HepG2 (cell line): ENCODE measurements around the gene BBLN. TPM values are rescaled to one million over a fixed set of nuclear protein-coding genes. Genes with fewer than 3 reads are reported as not detected.

Experiments used
- ATAC-seq: fragments of 200-7000 bp; cut with Tn5 transposase; 3 replicates; pipeline ENCODE4 v1.9.1; 2020; ENCODE audit warnings: mild to moderate bottlenecking, moderate library complexity
- BruUV-seq: library from RNA; stranded (reverse); fragments of 400-500 nt; replicated peaks from 2 replicates; lab custom pipeline; 2021; lab: Mats Ljungman, UMichigan
- CTCF ChIA-PET: fragments of 300-600 bp; formaldehyde crosslinking; extraction: SDS; loops from one replicate; lab custom pipeline; 2021; ENCODE audit warnings: low total read pairs, inconsistent platforms, low intra/inter-chr PET ratio; lab: Yijun Ruan, JAX
- POLR2A ChIA-PET: fragments of 350-600 bp; sonication (Branson Sonifier 250); formaldehyde crosslinking; loops from one replicate; lab custom pipeline; 2020; ENCODE audit warnings: antibody characterized with exemption, inconsistent platforms; lab: Yijun Ruan, JAX
- DNase-seq: peaks from one replicate; pipeline ENCODE4 v3.0.0-alpha.2; 2015; ENCODE audit warnings: low spot score
- FAIRE-seq: peaks from 3 replicates; lab custom pipeline; 2011; peaks lifted over from hg19 to GRCh38; lab: Jason Lieb, UNC
- H2AFZ ChIP-seq: one replicate; pipeline ENCODE4 v1.6.1; 2011; ENCODE audit warnings: low read length, inconsistent platforms
- H3K27ac ChIP-seq: fragments of 300-600 bp; 3 replicates; pipeline ENCODE4 v1.8.0; 2011; ENCODE audit warnings: mixed run types, mild to moderate bottlenecking, mixed read lengths, low read length, inconsistent platforms; ENCODE audit not compliant: insufficient read depth; ENCODE audit errors: extremely low read length
- H3K27me3 ChIP-seq, 2 experiments: fragments of 200-600 bp in 1 of 2; 2 replicates in 1 of 2; 3 replicates in 1 of 2; pipeline versions ENCODE4 v1.6.0 to v1.8.0; 2011; ENCODE audit warnings: low read length in 2 of 2, mild to moderate bottlenecking in 2 of 2, moderate library complexity in 2 of 2, inconsistent platforms in 1 of 2; ENCODE audit not compliant: insufficient read depth in 2 of 2, control insufficient read depth in 1 of 2
- H3K36me3 ChIP-seq, 2 experiments: fragments of 200-600 bp in 1 of 2; replicated peaks in 1 of 2; 2 replicates in 1 of 2; 3 replicates in 1 of 2; pipeline versions ENCODE4 v1.5.1 to v1.8.0; 2011; ENCODE audit warnings: low read length in 2 of 2, inconsistent platforms in 1 of 2; ENCODE audit not compliant: insufficient read depth in 2 of 2, control insufficient read depth in 1 of 2
- H3K4me1 ChIP-seq: 2 replicates; pipeline ENCODE4 v1.5.1; 2012; ENCODE audit warnings: low read length, inconsistent platforms; ENCODE audit not compliant: insufficient read depth
- H3K4me2 ChIP-seq: 2 replicates; pipeline ENCODE4 v1.6.0; 2011; ENCODE audit warnings: low read depth, low read length, inconsistent platforms
- H3K4me3 ChIP-seq, 3 experiments: fragments of 200-600 bp in 1 of 3; sonication (generic), shearing (Covaris generic) in 1 of 3; replicated peaks in 1 of 3; 2 replicates each; pipeline ENCODE4 v1.5.1; 2011 to 2016; ENCODE audit warnings: low read length in 3 of 3, inconsistent platforms in 2 of 3, low read depth in 2 of 3, mild to moderate bottlenecking in 2 of 3, control low read depth in 1 of 3, mixed read lengths in 1 of 3; ENCODE audit not compliant: insufficient read depth in 1 of 3
- H3K79me2 ChIP-seq: one replicate; pipeline ENCODE4 v1.6.1; 2011; ENCODE audit warnings: low read length, inconsistent platforms; ENCODE audit not compliant: insufficient read depth
- H3K9ac ChIP-seq: 2 replicates; pipeline ENCODE4 v1.6.0; 2011; ENCODE audit warnings: mild to moderate bottlenecking, low read depth, low read length, inconsistent platforms; ENCODE audit not compliant: insufficient read depth
- H3K9me3 ChIP-seq: 2 replicates; pipeline ENCODE4 v1.5.1; 2012; ENCODE audit warnings: mild to moderate bottlenecking, low read length
- H4K20me1 ChIP-seq: 2 replicates; pipeline ENCODE4 v1.6.0; 2011; ENCODE audit warnings: inconsistent platforms, mild to moderate bottlenecking, low read length, moderate library complexity; ENCODE audit not compliant: insufficient read depth
- FOXP4 ChIP-seq: sonication (generic); formaldehyde crosslinking; IDR thresholded peaks from 2 replicates; pipeline ENCODE4 v1.4.0; 2020; ENCODE audit warnings: missing genetic modification reagents
- SETDB1 ChIP-seq: sonication (generic); formaldehyde crosslinking; IDR thresholded peaks from 2 replicates; pipeline ENCODE4 v1.5.1; 2020; ENCODE audit warnings: missing genetic modification reagents, mild to moderate bottlenecking, borderline replicate concordance
- ZNF281 ChIP-seq: sonication (generic); formaldehyde crosslinking; IDR thresholded peaks from 2 replicates; pipeline ENCODE4 v1.4.0; 2020; ENCODE audit warnings: missing genetic modification reagents, borderline replicate concordance
- ZNF431 ChIP-seq: sonication (generic); formaldehyde crosslinking; IDR thresholded peaks from 2 replicates; pipeline ENCODE4 v1.9.0; 2022; ENCODE audit warnings: missing genetic modification reagents, low read depth, mild to moderate bottlenecking, borderline replicate concordance
- WGBS: methylation state at CpG from one replicate; pipeline ENCODE4 v1.1.6; 2017; ENCODE audit warnings: low lambda C conversion rate; 5-methylcytosine and 5-hydroxymethylcytosine counted together
- in situ Hi-C: cut with HindIII; loops from 2 replicates; pipeline ENCODE4 v1.10.0; 2017; ENCODE audit warnings: low pct_unique_long_range_greater_than_20kb; ENCODE audit not compliant: extremely low pct_ligation_motif_present
- intact Hi-C: fragments of 100-400 bp; cut with micrococcal nuclease; formaldehyde crosslinking; loops from one replicate; pipeline ENCODE4 v1.10.0; 2022; ENCODE audit not compliant: unreplicated experiment
- polyA plus RNA-seq, 8 experiments: library from polyadenylated mRNA; depleted of rRNA in 3 of 8; stranded (reverse) in 7 of 8; unstranded in 1 of 8; fragments of >200 nt; fragmentation: Illumina TruSeq in 4 of 8; extraction: Trizol in 4 of 8; gene quantifications; 2 replicates each; pipeline versions ENCODE4 v1.2.1 to v1.2.3, GENCODE V29; 2011 to 2016; ENCODE audit warnings: low read depth in 4 of 8, missing spikeins in 1 of 8, mixed read lengths in 1 of 8; ENCODE audit not compliant: insufficient read depth in 1 of 8
- total RNA-seq, 5 experiments: library from RNA; depleted of rRNA; stranded (reverse); fragments of >200 nt; fragmentation: Illumina TruSeq; extraction: Trizol; gene quantifications; 2 replicates each; pipeline ENCODE4 v1.2.3, GENCODE V29; 2016; ENCODE audit warnings: low read depth in 1 of 5
- TF ChIP-seq, protein P1 (sequence below): sonication (generic); formaldehyde crosslinking; IDR thresholded peaks from 2 replicates; pipeline ENCODE4 v1.4.0; 2020; ENCODE audit warnings: mild to moderate bottlenecking, low read depth, missing genetic modification reagents
- TF ChIP-seq, protein P2 (sequence below): sonication (generic); formaldehyde crosslinking; IDR thresholded peaks from 2 replicates; pipeline ENCODE4 v1.4.0; 2020; ENCODE audit warnings: missing genetic modification reagents, borderline replicate concordance

The BBLN gene
- total and polyA plus RNA-seq, 2 of the 13 experiments (the other 11 are each of a cell fraction or from before 2014, with no cell fraction given): 27.6 to 33.1 TPM

GRCh38 chr9:128168731-128169308 is 8.8 kb downstream of the BBLN start (continued):
- no peak for TF ChIP-seq FOXP4 (CRISPR knock-in tag)
- TF ChIP-seq, all 625 proteins: peak for 0

DNA sequence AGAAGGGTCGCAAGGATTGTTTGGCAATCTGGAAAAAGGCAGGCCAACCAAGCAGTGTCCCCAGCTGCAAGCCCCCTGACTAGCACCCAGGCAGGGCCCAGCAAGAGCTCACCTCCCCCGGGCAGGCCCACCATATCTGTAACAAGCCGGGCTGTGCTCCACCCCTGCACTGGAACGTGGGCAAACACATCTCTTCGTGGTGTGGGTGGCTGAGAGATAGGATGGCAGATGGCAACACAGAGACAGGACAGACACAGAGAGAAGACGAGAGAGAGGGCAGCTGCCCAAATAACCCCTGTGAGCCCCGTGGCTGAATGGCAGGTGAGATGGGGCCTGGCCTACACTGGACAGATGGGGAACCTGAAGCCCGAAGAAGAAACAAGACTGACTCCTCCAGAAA is 9.4 kb downstream of the BBLN start:
- 100% methylated on average over 4 of the region's 8 CpGs for WGBS
- BruUV-seq: no TSS peak
- Histone ChIP-seq H3K9ac (no peak overlapping the region), H3K27ac (no peak overlapping the region), H3K4me1 (no peaks in the 10 kb centered on the region), H3K36me3 (peaks cover 14 to 50% of the 10 kb centered on the region in 2 experiments; a peak in 4 of 5 replicates), H3K27me3 (no peaks in the 10 kb centered on the region), H3K9me3 (no peaks in the 10 kb centered on the region), H3K4me2 (no peak overlapping the region), H3K4me3 (no peak overlapping the region), H3K79me2 (no peaks in the 10 kb centered on the region), H4K20me1 (no peaks in the 10 kb centered on the region), H2AFZ (no peak overlapping the region)
- FAIRE-seq (no peak), DNase-seq (no peak), ATAC-seq (no peak)
- CTCF ChIA-PET: no interaction called here
- POLR2A ChIA-PET: interaction anchor here (2.8 kb wide), 1 partner anchor 10 kb away, joined by 9 read pairs; the partner anchor contains the start of gene BBLN
- intact Hi-C loops: no loop called here
- in situ Hi-C loops: no loop called here
- TF ChIP-seq, protein P1, sequence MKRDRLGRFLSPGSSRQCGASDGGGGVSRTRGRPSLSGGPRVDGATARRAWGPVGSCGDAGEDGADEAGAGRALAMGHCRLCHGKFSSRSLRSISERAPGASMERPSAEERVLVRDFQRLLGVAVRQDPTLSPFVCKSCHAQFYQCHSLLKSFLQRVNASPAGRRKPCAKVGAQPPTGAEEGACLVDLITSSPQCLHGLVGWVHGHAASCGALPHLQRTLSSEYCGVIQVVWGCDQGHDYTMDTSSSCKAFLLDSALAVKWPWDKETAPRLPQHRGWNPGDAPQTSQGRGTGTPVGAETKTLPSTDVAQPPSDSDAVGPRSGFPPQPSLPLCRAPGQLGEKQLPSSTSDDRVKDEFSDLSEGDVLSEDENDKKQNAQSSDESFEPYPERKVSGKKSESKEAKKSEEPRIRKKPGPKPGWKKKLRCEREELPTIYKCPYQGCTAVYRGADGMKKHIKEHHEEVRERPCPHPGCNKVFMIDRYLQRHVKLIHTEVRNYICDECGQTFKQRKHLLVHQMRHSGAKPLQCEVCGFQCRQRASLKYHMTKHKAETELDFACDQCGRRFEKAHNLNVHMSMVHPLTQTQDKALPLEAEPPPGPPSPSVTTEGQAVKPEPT (CRISPR knock-in tag): no peak
- TF ChIP-seq, protein P2, sequence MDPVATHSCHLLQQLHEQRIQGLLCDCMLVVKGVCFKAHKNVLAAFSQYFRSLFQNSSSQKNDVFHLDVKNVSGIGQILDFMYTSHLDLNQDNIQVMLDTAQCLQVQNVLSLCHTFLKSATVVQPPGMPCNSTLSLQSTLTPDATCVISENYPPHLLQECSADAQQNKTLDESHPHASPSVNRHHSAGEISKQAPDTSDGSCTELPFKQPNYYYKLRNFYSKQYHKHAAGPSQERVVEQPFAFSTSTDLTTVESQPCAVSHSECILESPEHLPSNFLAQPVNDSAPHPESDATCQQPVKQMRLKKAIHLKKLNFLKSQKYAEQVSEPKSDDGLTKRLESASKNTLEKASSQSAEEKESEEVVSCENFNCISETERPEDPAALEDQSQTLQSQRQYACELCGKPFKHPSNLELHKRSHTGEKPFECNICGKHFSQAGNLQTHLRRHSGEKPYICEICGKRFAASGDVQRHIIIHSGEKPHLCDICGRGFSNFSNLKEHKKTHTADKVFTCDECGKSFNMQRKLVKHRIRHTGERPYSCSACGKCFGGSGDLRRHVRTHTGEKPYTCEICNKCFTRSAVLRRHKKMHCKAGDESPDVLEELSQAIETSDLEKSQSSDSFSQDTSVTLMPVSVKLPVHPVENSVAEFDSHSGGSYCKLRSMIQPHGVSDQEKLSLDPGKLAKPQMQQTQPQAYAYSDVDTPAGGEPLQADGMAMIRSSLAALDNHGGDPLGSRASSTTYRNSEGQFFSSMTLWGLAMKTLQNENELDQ (CRISPR knock-in tag): no peak
- no peak for TF ChIP-seq ZNF431
- no peak for TF ChIP-seq ZNF281
- TF ChIP-seq SETDB1 (CRISPR knock-in tag): no peak
